Keratinocyte (primary cell): ENCODE results near the gene S1PR2.

Source experiments
- CTCF ChIP-seq, 3 experiments: IDR thresholded peaks in 1 of 3; conservative IDR thresholded peaks in 1 of 3; optimal IDR thresholded peaks in 1 of 3; 2 replicates in 2 of 3; 3 replicates in 1 of 3; pipeline versions ENCODE3 to v1.5.1; 2011; ENCODE audit warnings: low read length in 3 of 3, mild to moderate bottlenecking in 3 of 3, moderate library complexity in 2 of 3, control low read depth in 1 of 3, inconsistent platforms in 1 of 3; ENCODE audit not compliant: insufficient read depth in 2 of 3; ENCODE audit errors: extremely low read depth in 1 of 3
- EZH2 ChIP-seq: IDR thresholded peaks from one replicate; pipeline ENCODE4 v1.6.1; 2012; ENCODE audit warnings: inconsistent platforms, mild to moderate bottlenecking, low read length, moderate library complexity

DNA sequence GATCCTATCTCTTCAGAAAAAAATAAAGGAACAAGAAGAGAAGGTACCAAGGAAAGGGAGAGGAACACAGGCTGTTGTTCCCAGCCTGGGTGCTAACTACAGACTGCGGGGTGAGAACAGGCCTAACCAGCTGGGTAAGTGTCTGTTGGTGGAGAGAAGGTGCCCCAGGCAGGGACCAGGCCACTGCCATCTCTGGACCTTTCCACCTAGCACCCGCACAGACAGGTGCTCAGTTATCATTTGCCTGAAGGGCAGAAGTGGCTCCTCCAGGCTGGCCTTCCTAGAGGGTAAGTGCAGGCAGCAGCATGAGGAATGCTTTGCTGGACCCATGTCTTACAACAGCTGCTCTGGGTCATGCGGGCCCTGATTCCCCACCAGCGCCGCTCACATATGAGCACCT is 46.5 kb downstream of the S1PR2 start:
- TF ChIP-seq CTCF (optimal IDR thresholded peaks at IDR 0.05 in 1 of 3, IDR thresholded peaks at IDR 0.05 in 1 of 3, conservative IDR thresholded peaks at IDR 0.05 in 1 of 3; ENCODE audit: extremely low read depth in 1 of 3, insufficient read depth in 2 of 3, low read length in 3 of 3) (no peak), EZH2 (no peak)
